Measurements from ENCODE around the gene GIPC2.

The GIPC2 gene

DNA sequence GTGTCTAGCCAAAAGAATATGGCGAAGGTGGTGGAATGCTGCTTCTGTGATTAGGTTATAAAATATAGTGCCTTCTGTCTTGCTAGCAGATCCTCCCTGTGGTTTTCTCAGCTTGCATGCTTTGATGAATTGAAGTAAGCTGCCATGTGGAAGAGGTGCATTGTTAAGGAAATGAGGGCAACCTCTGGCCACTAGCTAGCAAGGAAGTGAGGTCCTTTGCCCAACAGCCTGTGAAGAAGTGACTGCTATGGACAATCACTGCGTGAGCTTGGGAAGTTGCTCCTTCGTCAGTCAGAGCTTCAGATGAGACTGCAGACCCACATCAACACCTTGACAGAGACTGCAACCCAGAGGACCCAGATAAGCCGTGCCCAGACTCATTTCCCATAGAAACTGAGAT is 109.4 kb downstream of the GIPC2 start:
- H3K4me1 ChIP-seq (ENCODE audit: control insufficient read depth in 1 of 2, insufficient read depth in 2 of 2, low read length in 2 of 2) = peaks cover 0 to 3% of the 10 kb centered on the region in 2 donors
- H3K36me3 ChIP-seq (ENCODE audit: control insufficient read depth in 1 of 2, insufficient read depth in 2 of 2, low read length in 2 of 2) = no peaks in the 10 kb centered on the region

DNA sequence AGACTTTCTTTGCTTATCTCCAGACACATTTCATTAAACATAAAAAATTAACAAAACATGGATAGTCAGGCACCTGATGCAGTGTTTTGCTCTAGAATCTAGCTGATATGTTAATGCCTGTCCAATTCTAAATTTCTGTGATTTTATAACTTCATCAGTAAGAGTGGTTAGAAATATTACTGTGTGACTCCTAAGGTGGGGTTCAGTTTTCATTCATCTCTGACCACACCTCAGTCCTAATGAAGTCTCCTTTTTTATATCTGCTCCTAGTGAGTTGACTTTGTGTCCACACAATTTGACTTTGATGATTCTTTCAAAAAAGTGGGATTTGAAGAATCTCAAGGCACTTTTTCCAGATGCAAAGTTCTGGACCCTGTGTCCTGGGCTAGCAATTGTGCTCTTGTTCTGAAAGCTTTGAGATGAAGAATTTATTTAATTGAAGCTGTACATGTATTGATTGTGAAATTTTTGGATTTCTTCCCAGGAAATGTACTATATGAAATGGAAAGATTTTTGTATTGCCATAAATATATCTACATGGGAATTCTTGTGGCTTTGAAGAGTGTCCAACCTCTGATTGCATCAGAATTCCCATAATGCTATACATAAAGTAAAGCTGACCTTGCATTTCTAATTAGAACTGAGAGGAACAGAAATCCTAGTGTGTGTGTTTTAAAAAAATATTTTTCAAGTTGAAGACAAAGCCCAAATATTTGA is 111.2 kb downstream of the GIPC2 start:
- Histone ChIP-seq H3K27me3 (ENCODE audit: low read depth, low read length) (no peaks in the 10 kb centered on the region), H3K4me1 (ENCODE audit: control insufficient read depth in 1 of 2, insufficient read depth in 2 of 2, low read length in 2 of 2) (peaks cover 0 to 3% of the 10 kb centered on the region in 2 donors), H3K9me3 (ENCODE audit: control insufficient read depth in 1 of 2, low read length in 2 of 2) (no peaks in the 10 kb centered on the region), H3K36me3 (ENCODE audit: control insufficient read depth in 1 of 2, insufficient read depth in 2 of 2, low read length in 2 of 2) (no peaks in the 10 kb centered on the region), H3K4me3 (ENCODE audit: low read depth in 1 of 2, low read length in 2 of 2) (no peak overlapping the region), H3K27ac (ENCODE audit: low read length) (no peak overlapping the region)

More for the DNA sequence above, 109.4 kb downstream of the GIPC2 start:
- Histone ChIP-seq H3K27ac (ENCODE audit: low read length) (no peak overlapping the region), H3K9me3 (ENCODE audit: control insufficient read depth in 1 of 2, low read length in 2 of 2) (no peaks in the 10 kb centered on the region), H3K27me3 (ENCODE audit: low read depth, low read length) (no peaks in the 10 kb centered on the region), H3K4me3 (ENCODE audit: low read depth in 1 of 2, low read length in 2 of 2) (no peak overlapping the region)

DNA sequence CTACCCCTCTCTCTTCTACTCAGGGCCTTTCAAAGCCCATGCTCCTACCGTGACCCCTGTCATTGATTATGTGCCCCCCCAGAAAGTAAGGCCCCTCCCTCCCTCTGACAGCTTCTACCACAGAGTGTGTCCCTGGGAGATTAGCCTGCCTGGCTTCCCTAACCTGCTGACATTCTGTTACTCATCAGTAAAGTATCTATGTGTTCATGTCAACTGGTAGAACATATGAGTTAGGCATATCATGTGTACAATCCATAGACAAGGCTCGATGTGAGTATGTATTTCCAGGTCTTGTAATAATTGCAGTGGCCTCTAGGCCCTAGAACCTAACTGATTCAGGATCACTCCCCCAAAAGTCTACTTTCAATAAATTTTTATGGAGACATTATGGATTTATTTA is 120.0 kb downstream of the GIPC2 start:
- H3K27me3 ChIP-seq (ENCODE audit: low read depth, low read length) = no peaks in the 10 kb centered on the region
- no peak overlapping the region for H3K4me3 ChIP-seq (ENCODE audit: low read depth in 1 of 2, low read length in 2 of 2)
- no peaks in the 10 kb centered on the region for H3K4me1 ChIP-seq (ENCODE audit: control insufficient read depth in 1 of 2, insufficient read depth in 2 of 2, low read length in 2 of 2)
- H3K9me3 ChIP-seq (ENCODE audit: control insufficient read depth in 1 of 2, low read length in 2 of 2) = no peaks in the 10 kb centered on the region
- no peaks in the 10 kb centered on the region for H3K36me3 ChIP-seq (ENCODE audit: control insufficient read depth in 1 of 2, insufficient read depth in 2 of 2, low read length in 2 of 2)
- H3K27ac ChIP-seq (ENCODE audit: low read length) = no peak overlapping the region

DNA sequence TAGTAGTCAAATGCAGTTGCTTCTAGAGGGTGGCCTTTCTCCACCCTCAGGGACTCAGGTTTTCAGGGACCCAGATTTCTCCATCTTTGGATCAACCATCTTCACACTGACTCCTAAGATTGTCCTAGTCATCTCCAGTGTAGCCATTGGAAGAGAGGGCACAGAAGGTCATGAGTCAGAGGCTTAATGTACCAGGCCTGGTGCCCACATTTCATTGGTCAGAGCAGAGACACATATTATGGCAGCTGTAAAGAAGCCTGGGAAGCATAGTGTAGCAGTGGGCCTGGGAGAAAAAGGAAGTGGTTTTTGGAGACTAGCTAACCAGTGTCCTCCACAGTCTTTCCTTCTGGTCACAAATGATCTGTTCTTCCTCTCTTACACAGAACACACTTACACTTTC is 122.5 kb downstream of the GIPC2 start:
- Histone ChIP-seq H3K27ac (ENCODE audit: low read length) (no peak overlapping the region), H3K9me3 (ENCODE audit: control insufficient read depth in 1 of 2, low read length in 2 of 2) (no peaks in the 10 kb centered on the region), H3K36me3 (ENCODE audit: control insufficient read depth in 1 of 2, insufficient read depth in 2 of 2, low read length in 2 of 2) (no peaks in the 10 kb centered on the region), H3K4me1 (ENCODE audit: control insufficient read depth in 1 of 2, insufficient read depth in 2 of 2, low read length in 2 of 2) (no peaks in the 10 kb centered on the region), H3K27me3 (ENCODE audit: low read depth, low read length) (no peaks in the 10 kb centered on the region), H3K4me3 (ENCODE audit: low read depth in 1 of 2, low read length in 2 of 2) (no peak overlapping the region)

DNA sequence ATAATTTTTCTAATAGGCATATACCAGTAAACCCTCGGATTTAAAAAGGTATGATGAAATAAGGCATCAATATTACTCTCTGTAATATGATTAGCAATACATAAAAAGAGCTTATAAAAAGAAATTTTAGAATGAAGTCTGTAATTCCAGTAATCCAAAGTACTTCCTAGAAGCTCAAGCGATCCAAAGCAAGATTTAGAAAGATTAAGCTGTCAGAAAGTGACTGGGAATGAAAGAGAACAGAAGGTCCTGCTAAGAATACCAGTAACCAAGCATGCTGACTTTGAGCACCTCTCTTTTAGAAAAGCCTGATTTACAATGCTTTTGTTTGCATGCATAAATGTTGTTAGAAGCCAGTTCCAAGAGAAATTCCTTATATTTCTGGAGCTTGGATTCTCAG is 125.1 kb downstream of the GIPC2 start:
- Histone ChIP-seq H3K4me3 (ENCODE audit: low read depth in 1 of 2, low read length in 2 of 2) (no peak overlapping the region), H3K27ac (ENCODE audit: low read length) (no peak overlapping the region), H3K4me1 (ENCODE audit: control insufficient read depth in 1 of 2, insufficient read depth in 2 of 2, low read length in 2 of 2) (no peaks in the 10 kb centered on the region), H3K27me3 (ENCODE audit: low read depth, low read length) (no peaks in the 10 kb centered on the region), H3K36me3 (ENCODE audit: control insufficient read depth in 1 of 2, insufficient read depth in 2 of 2, low read length in 2 of 2) (no peaks in the 10 kb centered on the region), H3K9me3 (ENCODE audit: control insufficient read depth in 1 of 2, low read length in 2 of 2) (no peaks in the 10 kb centered on the region)

DNA sequence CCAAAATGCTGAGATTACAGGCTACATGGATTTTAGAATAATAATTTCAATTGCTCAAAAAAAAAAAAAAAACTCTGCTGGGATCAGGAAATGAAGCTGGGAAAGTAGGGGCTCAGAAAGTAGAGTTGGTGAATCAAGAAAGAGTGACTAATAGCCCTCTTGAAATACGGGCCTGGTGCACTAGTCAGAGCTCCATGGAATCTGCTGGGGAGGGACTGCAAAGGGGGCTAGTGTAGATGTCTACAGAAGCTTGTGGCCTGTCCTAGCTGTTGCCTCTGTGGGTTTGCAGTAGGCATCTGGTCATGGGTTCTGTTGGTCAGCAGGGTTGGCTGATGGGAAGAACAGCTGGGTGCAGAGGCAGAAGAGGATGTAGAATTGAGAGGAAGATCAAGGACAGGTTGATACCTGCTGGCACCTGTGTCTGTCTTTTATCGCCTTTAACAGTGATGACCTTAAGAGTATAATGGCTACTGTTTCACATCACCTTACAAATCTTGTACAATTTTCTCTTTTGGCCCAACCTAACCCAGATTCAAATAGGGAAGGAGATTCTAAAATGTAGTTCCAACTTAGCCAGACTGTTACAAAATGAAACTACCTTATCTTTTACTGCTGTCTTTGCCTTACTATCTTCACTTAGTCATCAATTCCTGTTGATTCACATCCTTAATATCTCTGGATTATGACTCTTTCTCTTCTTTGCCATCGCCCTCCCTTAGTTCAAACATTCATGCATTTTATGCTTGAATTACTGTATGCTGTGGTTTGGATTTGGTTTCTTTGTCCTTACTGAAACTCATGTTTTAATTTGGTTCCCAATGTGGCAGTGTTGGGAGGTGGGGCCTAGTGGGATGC is 126.2 kb downstream of the GIPC2 start:
- H3K27me3 ChIP-seq (ENCODE audit: low read depth, low read length) = no peaks in the 10 kb centered on the region
- H3K9me3 ChIP-seq (ENCODE audit: control insufficient read depth in 1 of 2, low read length in 2 of 2) = no peaks in the 10 kb centered on the region
- no peaks in the 10 kb centered on the region for H3K4me1 ChIP-seq (ENCODE audit: control insufficient read depth in 1 of 2, insufficient read depth in 2 of 2, low read length in 2 of 2)
- no peaks in the 10 kb centered on the region for H3K36me3 ChIP-seq (ENCODE audit: control insufficient read depth in 1 of 2, insufficient read depth in 2 of 2, low read length in 2 of 2)
- H3K4me3 ChIP-seq (ENCODE audit: low read depth in 1 of 2, low read length in 2 of 2) = no peak overlapping the region
- no peak overlapping the region for H3K27ac ChIP-seq (ENCODE audit: low read length)

DNA sequence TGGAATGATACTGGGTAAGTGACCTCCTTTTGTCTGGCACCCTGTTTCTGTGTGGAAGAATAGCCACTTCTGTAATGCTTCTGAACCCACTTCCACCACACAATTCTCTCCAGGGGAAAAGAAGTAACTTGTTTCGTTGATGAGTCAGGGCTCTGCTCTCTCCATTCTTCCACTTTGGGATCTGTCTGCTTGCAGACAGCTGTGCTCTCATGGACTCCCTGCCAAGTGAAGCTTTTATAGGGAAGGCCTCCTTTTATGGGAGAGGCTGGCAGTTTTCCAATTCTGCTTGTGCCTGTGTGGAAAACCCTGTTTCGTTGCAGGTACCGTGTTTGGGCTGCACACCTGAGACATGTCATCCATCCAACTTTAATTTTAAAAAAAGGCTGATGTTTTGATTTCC is 130.7 kb downstream of the GIPC2 start:
- no peaks in the 10 kb centered on the region for H3K27me3 ChIP-seq (ENCODE audit: low read depth, low read length)
- no peak overlapping the region for H3K4me3 ChIP-seq (ENCODE audit: low read depth in 1 of 2, low read length in 2 of 2)
- no peaks in the 10 kb centered on the region for H3K4me1 ChIP-seq (ENCODE audit: control insufficient read depth in 1 of 2, insufficient read depth in 2 of 2, low read length in 2 of 2)
- no peaks in the 10 kb centered on the region for H3K36me3 ChIP-seq (ENCODE audit: control insufficient read depth in 1 of 2, insufficient read depth in 2 of 2, low read length in 2 of 2)
- H3K9me3 ChIP-seq (ENCODE audit: control insufficient read depth in 1 of 2, low read length in 2 of 2) = no peaks in the 10 kb centered on the region
- no peak overlapping the region for H3K27ac ChIP-seq (ENCODE audit: low read length)

DNA sequence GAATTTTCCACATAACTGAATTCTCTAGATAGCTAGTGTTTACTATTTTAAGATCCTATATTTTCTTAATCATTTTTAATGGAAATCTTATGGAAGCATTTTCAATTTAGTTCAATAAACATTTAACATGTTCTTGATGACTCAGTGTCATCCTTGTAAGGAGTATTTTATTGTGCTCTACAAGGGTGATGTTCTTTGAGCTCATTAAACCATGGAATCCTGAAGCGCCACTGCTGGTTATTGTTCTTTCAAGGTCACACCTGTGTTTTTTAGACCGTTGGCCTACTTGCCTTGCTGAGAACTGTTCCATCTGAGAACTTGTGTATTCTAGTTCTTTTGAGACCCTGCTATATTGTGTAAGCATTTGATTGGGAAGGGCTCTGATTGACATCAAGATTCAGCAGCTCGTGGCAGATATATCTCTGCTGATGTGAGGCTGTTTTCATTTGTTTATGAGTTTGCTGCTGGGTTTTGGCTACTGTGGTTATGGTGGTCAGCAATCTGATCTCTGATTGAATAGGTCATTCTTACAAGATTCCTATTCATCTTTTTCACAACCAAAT is 132.0 kb downstream of the GIPC2 start:
- no peaks in the 10 kb centered on the region for H3K27me3 ChIP-seq (ENCODE audit: low read depth, low read length)
- no peak overlapping the region for H3K4me3 ChIP-seq (ENCODE audit: low read depth in 1 of 2, low read length in 2 of 2)
- no peak overlapping the region for H3K27ac ChIP-seq (ENCODE audit: low read length)
- no peaks in the 10 kb centered on the region for H3K36me3 ChIP-seq (ENCODE audit: control insufficient read depth in 1 of 2, insufficient read depth in 2 of 2, low read length in 2 of 2)
- H3K4me1 ChIP-seq (ENCODE audit: control insufficient read depth in 1 of 2, insufficient read depth in 2 of 2, low read length in 2 of 2) = no peaks in the 10 kb centered on the region
- H3K9me3 ChIP-seq (ENCODE audit: control insufficient read depth in 1 of 2, low read length in 2 of 2) = no peaks in the 10 kb centered on the region

DNA sequence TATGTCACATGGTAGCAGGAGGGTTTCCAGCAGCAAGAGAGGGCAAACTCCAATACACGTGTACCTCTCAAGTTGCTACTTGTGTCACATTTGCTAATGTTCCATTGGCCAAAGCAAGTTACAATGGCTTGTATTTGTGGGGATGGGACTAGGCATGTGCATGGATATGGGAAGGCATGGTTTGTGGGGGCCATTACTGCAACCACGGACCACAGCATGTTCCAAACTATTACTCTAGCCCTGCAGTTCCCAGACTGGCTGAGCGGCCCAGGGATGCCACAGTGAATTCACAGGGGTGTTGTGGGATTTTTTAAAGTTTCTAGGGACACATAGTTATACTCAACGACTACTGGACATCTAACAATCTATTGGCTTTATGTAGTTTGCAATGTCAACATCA is 133.1 kb downstream of the GIPC2 start:
- no peak overlapping the region for H3K27ac ChIP-seq (ENCODE audit: low read length)
- H3K9me3 ChIP-seq (ENCODE audit: control insufficient read depth in 1 of 2, low read length in 2 of 2) = no peaks in the 10 kb centered on the region
- H3K27me3 ChIP-seq (ENCODE audit: low read depth, low read length) = no peaks in the 10 kb centered on the region
- no peaks in the 10 kb centered on the region for H3K4me1 ChIP-seq (ENCODE audit: control insufficient read depth in 1 of 2, insufficient read depth in 2 of 2, low read length in 2 of 2)
- H3K36me3 ChIP-seq (ENCODE audit: control insufficient read depth in 1 of 2, insufficient read depth in 2 of 2, low read length in 2 of 2) = no peaks in the 10 kb centered on the region
- no peak overlapping the region for H3K4me3 ChIP-seq (ENCODE audit: low read depth in 1 of 2, low read length in 2 of 2)

DNA sequence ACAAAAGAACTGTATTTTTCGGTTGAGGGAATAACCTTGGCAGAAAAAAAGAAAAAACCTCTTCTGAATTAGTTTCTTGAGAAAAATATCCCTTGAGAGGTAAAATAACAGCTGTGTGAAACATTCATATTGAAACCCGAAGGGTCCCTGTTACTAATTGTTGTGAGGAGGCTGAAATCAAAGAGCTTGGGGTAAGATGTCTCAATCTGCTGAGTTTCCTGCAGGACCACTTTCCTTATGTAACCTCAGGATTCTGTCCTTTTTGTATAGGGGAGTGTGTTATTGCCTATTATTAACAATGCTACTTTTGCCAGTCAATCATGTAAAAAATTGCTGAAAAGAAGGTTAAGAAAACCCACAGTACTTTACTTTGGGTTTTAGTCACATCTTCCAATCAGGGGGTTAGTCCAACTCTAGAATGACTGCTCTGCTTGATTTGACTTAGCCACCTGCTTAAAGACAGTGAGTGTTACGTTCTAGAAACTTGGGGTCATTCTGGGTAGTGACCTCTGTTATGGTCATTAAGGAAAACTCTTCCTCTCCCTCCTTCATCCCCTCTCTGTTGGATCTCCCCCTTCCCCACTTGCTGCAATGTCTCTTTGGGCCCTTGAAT is 138.8 kb downstream of the GIPC2 start:
- no peaks in the 10 kb centered on the region for H3K36me3 ChIP-seq (ENCODE audit: control insufficient read depth in 1 of 2, insufficient read depth in 2 of 2, low read length in 2 of 2)
- H3K9me3 ChIP-seq (ENCODE audit: control insufficient read depth in 1 of 2, low read length in 2 of 2) = no peaks in the 10 kb centered on the region
- H3K27me3 ChIP-seq (ENCODE audit: low read depth, low read length) = no peaks in the 10 kb centered on the region
- no peak overlapping the region for H3K27ac ChIP-seq (ENCODE audit: low read length)
- H3K4me1 ChIP-seq (ENCODE audit: control insufficient read depth in 1 of 2, insufficient read depth in 2 of 2, low read length in 2 of 2) = no peaks in the 10 kb centered on the region
- H3K4me3 ChIP-seq (ENCODE audit: low read depth in 1 of 2, low read length in 2 of 2) = no peak overlapping the region
